ENCODE data around the gene TTBK1.

DNA sequence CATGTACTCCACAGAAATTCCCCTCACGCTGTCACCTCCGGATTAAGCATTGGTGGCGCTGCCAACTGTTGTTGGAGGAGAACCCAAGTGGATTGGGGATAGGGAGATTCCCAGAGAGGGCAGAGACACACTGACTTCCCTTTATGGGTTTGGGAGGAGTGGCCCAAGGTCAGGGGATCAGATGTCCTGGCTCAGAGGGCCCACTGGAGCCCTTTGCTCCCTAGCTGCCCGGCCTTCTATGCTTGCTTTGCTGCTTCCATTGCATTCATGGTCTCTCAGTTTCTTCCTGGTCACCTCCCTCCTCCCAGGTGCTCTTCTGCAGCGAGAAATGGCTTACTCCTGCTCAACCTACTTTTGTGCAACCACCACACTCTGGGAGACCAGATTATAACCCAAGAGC lies 46.9 kb upstream of the TTBK1 start:
- TF ChIP-seq CTCF (IDR thresholded peaks at IDR 0.05) = no peak
- no peak for TF ChIP-seq POLR2A (IDR thresholded peaks at IDR 0.05)
